HCT116 (cell line): Measurements from ENCODE around the gene APC2.

ENCODE experiments used
- CEBPB ChIP-seq: IDR thresholded peaks from 2 replicates; pipeline ENCODE4 v1.6.1; 2012; ENCODE audit warnings: low read depth
- EZH2 ChIP-seq: fragments of 200-600 bp; sonication (generic); IDR thresholded peaks from 2 replicates; pipeline ENCODE4 v1.6.1; 2017; ENCODE audit warnings: antibody characterized with exemption, mixed run types
- EZH2phosphoT487 ChIP-seq: fragments of 200-600 bp; IDR thresholded peaks from 2 replicates; pipeline ENCODE4 v1.6.1; 2018; ENCODE audit warnings: antibody characterized with exemption, borderline replicate concordance
- POLR2AphosphoS5 ChIP-seq: IDR thresholded peaks from 2 replicates; pipeline ENCODE4 v1.6.1; 2011; ENCODE audit warnings: mild to moderate bottlenecking, low read depth, low read length, moderate library complexity
- RAD21 ChIP-seq: IDR thresholded peaks from 2 replicates; pipeline ENCODE4 v1.6.1; 2012; ENCODE audit warnings: low read depth, mild to moderate bottlenecking
- SP1 ChIP-seq: IDR thresholded peaks from 2 replicates; pipeline ENCODE4 v1.6.1; 2012; ENCODE audit warnings: low read depth
- TF ChIP-seq, protein P1 (sequence below): IDR thresholded peaks from 2 replicates; pipeline ENCODE4 v1.6.1; 2012
- TF ChIP-seq, protein P2 (sequence below), 3 experiments: fragments of 200-600 bp in 1 of 3; sonication (generic) in 1 of 3; IDR thresholded peaks in 2 of 3; conservative IDR thresholded peaks in 1 of 3; 2 replicates each; pipeline ENCODE4 v1.5.1; 2012 to 2017; ENCODE audit warnings: low read depth in 2 of 3, low read length in 2 of 3, antibody characterized with exemption in 1 of 3, borderline replicate concordance in 1 of 3, control low read depth in 1 of 3, mild to moderate bottlenecking in 1 of 3, mixed read lengths in 1 of 3, mixed run types in 1 of 3, moderate library complexity in 1 of 3; ENCODE audit not compliant: insufficient read depth in 1 of 3

DNA sequence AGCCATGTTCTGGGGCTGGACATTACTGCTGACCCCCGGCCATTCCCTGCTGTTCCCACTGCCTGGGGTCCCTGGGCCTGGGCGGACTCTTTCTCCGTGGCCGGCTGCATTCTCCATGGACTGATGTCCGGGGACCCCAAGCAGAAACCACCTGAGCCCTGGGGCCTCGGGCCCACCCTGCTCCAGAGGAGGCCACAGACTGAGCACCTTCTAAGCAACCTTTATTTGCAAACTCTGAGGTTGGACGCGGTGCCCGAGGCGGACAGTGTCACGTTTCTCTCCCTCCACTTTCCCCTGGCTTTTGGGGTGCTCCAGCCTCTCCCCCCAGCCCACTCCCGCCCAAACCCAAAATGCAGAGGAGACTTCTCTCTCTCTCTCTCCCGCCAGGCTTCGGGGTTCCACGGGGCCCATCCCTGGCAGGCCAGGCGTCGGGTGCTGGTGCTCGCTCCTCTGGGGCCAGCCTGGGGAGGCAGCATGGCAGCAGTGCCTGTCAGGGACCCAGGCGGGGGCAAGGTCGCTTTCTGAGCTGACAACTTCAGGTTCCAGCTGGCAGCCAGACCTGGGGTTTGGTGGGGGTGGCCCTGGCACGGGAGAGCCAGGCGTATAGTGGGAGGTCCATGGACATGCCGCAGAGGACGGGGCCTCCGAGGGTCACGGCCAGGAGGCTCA, 31.4 kb downstream of the APC2 start:
- TF ChIP-seq POLR2AphosphoS5 = no peak
- no peak for TF ChIP-seq EZH2
- no peak for TF ChIP-seq EZH2phosphoT487
- TF ChIP-seq, protein P1, sequence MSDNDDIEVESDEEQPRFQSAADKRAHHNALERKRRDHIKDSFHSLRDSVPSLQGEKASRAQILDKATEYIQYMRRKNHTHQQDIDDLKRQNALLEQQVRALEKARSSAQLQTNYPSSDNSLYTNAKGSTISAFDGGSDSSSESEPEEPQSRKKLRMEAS = no peak
- TF ChIP-seq RAD21 = no peak
- TF ChIP-seq CEBPB = no peak
- TF ChIP-seq, protein P2, sequence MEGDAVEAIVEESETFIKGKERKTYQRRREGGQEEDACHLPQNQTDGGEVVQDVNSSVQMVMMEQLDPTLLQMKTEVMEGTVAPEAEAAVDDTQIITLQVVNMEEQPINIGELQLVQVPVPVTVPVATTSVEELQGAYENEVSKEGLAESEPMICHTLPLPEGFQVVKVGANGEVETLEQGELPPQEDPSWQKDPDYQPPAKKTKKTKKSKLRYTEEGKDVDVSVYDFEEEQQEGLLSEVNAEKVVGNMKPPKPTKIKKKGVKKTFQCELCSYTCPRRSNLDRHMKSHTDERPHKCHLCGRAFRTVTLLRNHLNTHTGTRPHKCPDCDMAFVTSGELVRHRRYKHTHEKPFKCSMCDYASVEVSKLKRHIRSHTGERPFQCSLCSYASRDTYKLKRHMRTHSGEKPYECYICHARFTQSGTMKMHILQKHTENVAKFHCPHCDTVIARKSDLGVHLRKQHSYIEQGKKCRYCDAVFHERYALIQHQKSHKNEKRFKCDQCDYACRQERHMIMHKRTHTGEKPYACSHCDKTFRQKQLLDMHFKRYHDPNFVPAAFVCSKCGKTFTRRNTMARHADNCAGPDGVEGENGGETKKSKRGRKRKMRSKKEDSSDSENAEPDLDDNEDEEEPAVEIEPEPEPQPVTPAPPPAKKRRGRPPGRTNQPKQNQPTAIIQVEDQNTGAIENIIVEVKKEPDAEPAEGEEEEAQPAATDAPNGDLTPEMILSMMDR (IDR thresholded peaks at IDR 0.05 in 2 of 3, conservative IDR thresholded peaks at IDR 0.05 in 1 of 3; ENCODE audit: borderline replicate concordance in 1 of 3, insufficient read depth in 1 of 3, low read depth in 2 of 3, low read length in 2 of 3) = no peak
- no peak for TF ChIP-seq SP1
